GM12865 (cell line): ENCODE data around the gene TBC1D14.

Experiments
- DNase-seq: peaks from one replicate; pipeline ENCODE4 v3.0.0; 2010; ENCODE audit warnings: low read depth
- H3K4me3 ChIP-seq: 2 replicates; pipeline ENCODE4 v1.5.1; 2011; ENCODE audit warnings: mild to moderate bottlenecking, low read depth, low read length, control low read depth
- TF ChIP-seq, protein P1 (sequence below): IDR thresholded peaks from 2 replicates; pipeline ENCODE4 v1.5.1; 2011; ENCODE audit warnings: low read length, control low read depth, low read depth, inconsistent platforms; ENCODE audit not compliant: insufficient read depth; ENCODE audit errors: missing control alignments

The TBC1D14 gene

DNA sequence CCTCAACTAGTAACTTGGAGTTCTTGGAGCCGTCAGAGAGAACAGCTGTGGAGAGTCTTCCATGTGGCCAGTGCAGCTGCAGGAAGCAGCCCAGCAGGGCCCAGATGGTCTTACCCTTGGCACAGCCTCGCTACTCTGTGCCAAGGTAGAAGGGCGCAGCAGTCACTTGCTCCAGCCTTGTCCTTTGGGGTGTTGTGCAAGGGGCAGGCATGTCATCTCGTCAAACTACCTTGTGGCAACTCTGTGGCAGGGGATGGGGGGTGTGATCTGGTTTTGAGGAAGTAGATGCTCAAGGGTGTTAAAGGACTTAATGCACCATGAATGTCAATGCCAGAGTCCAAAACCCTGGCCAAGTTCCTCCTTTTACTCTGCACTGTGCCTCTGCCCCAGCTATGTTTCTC lies 34.2 kb upstream of the TBC1D14 start:
- TF ChIP-seq, protein P1, sequence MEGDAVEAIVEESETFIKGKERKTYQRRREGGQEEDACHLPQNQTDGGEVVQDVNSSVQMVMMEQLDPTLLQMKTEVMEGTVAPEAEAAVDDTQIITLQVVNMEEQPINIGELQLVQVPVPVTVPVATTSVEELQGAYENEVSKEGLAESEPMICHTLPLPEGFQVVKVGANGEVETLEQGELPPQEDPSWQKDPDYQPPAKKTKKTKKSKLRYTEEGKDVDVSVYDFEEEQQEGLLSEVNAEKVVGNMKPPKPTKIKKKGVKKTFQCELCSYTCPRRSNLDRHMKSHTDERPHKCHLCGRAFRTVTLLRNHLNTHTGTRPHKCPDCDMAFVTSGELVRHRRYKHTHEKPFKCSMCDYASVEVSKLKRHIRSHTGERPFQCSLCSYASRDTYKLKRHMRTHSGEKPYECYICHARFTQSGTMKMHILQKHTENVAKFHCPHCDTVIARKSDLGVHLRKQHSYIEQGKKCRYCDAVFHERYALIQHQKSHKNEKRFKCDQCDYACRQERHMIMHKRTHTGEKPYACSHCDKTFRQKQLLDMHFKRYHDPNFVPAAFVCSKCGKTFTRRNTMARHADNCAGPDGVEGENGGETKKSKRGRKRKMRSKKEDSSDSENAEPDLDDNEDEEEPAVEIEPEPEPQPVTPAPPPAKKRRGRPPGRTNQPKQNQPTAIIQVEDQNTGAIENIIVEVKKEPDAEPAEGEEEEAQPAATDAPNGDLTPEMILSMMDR = no peak
- no peak for DNase-seq
- no peak overlapping the region for H3K4me3 ChIP-seq

DNA sequence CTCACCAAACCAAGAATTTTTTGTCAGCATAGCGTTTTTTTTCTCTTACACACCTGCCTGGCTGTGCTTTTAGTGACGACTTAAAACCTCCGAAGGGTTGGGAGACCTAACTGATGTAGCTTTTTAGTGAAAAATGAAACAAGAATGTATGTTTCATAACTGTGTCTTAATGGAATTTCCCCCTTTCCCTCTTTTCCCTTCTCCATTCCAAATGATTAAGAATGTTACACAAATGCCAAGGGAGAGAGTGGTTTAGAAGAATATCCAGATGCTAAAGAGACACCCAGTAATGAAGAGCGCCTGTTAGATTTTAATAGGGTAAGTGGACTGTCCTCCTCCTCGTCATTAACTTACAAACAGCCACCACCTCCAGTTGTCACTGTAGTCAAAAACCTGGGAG lies 33.2 kb upstream of the TBC1D14 start:
- TF ChIP-seq, protein P1 = no peak
- DNase-seq = no peak
- no peak overlapping the region for H3K4me3 ChIP-seq

DNA sequence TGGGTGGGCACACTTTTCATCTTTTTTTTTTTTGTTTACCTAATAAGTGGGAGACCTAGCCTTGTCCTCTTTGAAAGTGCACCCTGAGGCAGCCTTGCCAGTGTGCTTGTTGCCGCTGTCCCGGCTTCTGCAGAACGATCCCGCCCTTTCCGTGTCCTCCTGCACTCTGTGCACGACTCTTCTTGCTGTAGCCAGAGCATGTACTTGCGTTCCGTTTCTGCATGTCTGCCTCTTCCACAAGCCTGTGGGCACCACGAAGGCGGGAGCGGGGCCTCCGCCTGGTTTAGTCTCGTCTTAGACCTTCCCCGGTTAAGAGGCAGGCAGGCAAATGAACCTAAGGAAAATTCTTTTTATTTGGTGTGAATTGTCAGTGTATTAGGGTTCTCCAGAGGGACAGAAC lies 32.6 kb upstream of the TBC1D14 start:
- no peak overlapping the region for H3K4me3 ChIP-seq
- no peak for DNase-seq
- TF ChIP-seq, protein P1 = no peak

DNA sequence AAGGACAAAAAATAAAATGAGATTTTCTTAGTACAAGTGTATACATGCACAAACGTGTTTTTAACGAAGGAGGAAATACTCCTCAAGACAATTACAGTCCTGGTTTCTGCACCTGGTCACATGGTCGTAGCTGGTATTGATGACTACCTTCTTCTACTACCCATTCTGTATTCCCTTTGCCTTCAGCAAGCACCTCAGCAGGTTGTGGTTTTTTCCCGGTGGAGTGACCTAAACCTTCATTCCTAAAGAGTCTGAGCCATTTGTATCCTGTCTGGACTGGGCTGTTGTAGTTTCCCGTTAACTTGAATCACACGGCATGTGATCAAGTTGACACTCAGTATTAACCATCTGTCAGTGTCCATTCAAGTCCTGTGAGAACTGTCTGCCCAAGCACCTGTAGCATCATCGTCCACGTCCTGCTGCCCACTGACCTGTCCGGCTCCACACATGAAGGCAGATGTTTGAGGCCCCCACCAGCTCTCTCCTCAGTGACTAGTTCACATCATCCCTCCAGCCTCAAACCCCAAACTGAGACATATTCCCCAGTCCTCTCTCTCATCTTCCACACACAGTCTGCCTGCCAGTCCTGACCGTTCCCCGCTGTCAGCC lies 31.1 kb upstream of the TBC1D14 start:
- TF ChIP-seq, protein P1 = no peak
- no peak for DNase-seq
- no peak overlapping the region for H3K4me3 ChIP-seq

DNA sequence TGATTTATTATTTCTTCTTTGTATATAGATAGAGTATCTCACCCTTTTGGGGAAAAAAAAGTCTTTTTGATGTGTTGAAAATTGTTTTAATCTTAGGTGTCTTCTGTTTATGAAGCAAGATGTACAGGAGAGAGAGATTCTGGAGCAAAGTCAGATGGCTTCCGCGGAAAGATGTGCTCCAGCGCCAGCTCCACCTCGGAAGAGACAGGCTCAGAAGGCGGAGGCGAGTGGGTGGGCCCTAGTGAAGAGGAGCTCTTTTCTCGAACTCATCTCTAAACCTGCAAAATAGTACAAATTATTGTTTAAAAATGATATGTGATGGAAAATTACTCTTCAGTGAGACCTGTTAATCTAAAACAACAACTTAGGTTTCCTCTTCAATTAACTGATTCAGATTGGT lies 28.9 kb upstream of the TBC1D14 start:
- TF ChIP-seq, protein P1 = no peak
- DNase-seq = no peak
- no peak overlapping the region for H3K4me3 ChIP-seq

DNA sequence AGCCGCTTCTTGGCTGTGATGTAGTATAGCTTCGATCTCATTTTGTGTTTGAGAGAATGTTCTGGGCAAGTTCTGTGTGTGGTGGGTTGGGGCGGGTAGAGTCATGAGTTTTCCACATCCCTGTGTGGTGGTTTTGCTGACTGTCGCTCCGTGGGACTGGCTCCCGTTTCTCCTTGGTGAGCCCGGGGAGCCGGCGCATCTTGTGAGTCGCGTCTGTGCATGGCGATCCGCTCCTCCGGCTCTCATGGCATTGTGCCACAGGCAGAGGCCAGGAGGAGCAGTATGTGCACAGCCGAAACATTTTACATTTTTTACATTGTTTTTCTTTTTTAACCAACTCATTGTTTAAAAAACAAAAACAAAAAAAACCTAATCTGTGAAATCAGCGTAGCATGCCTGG lies 27.7 kb upstream of the TBC1D14 start:
- TF ChIP-seq, protein P1 = no peak
- H3K4me3 ChIP-seq = no peak overlapping the region
- no peak for DNase-seq

DNA sequence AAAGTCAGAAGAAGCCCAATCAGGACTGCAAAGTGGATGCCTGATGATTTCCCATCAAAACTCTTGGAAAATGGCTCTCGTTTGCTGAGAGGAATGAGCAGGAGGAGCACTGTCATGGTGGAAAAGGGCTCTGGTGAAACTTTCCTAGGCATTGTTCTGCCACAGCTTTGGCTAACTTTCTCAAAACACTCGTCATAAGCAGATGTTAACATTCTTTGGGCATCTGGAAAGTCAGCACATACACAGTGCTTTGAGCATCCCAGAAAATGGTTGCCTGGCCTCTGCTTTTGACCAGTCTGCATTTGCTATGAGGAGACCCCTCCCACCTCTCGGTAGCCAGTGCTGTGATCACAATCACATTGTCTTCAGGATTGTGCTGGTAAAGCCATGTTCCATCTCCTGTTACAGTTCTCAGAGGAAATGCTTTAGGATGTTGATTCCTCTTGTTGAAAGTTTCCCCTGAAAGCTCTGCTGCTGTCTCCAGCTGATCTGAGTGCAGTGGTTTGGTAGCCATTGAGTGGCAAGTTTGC lies 25.2 kb upstream of the TBC1D14 start:
- H3K4me3 ChIP-seq = no peak overlapping the region
- TF ChIP-seq, protein P1 = no peak
- DNase-seq = no peak
